Dermis blood vessel endothelial cell (primary cell): ENCODE measurements around the gene COPG1. TPM values are rescaled to one million over a fixed set of nuclear protein-coding genes. Genes with fewer than 3 reads are reported as not detected.
"Not testable (repeated sequence)": the region's sequence is repeated elsewhere in the genome, so short reads cannot be mapped to it uniquely, and the experiment has no call there.

ENCODE experiments used
- DNase-seq: peaks from one replicate; pipeline ENCODE4 v3.0.0; 2010
- total RNA-seq: library from RNA; depleted of rRNA; stranded (reverse); fragments of >200 nt; gene quantifications from 2 replicates; pipeline ENCODE4 v1.2.3, GENCODE V29; 2014

The COPG1 gene, protein sequence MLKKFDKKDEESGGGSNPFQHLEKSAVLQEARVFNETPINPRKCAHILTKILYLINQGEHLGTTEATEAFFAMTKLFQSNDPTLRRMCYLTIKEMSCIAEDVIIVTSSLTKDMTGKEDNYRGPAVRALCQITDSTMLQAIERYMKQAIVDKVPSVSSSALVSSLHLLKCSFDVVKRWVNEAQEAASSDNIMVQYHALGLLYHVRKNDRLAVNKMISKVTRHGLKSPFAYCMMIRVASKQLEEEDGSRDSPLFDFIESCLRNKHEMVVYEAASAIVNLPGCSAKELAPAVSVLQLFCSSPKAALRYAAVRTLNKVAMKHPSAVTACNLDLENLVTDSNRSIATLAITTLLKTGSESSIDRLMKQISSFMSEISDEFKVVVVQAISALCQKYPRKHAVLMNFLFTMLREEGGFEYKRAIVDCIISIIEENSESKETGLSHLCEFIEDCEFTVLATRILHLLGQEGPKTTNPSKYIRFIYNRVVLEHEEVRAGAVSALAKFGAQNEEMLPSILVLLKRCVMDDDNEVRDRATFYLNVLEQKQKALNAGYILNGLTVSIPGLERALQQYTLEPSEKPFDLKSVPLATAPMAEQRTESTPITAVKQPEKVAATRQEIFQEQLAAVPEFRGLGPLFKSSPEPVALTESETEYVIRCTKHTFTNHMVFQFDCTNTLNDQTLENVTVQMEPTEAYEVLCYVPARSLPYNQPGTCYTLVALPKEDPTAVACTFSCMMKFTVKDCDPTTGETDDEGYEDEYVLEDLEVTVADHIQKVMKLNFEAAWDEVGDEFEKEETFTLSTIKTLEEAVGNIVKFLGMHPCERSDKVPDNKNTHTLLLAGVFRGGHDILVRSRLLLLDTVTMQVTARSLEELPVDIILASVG
- 225 and 267 TPM in 2 replicates for total RNA-seq

DNA sequence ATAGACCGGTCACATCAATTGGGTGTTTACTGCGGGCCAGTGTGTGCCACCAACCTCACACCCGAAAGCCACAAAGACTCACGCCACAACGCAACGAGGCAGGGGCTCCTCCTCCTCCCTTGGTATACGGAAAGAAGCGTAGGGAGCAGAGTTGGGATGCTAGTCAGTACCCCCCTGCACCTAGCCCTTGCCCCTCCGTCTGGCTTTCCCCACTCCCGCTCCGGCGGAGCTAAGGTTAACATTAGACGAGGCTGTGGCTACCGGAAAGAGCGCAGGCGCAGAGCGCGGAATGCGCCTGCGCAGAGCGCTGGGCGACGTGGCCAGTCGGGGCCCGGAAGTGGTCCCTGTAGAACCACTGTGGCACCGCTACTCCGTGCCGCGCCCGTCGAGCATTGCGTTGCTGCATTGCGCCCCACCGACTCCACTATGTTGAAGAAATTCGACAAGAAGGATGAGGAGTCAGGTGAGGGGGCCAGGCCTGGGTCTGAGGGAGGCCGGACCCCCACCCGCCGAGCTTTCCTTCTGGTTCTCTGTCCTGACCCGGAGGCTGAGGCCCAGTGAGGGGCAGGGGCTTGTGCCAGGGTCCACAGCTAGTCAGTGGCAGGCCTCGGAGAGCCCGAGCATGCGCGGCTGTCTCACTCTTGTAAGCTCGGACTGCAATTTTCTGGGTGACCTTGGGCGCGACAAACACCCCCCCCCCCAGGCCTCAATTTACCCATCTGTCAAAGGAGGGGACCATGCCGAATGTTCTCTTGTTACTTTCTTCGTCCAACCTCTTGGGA, at the start of gene COPG1:
COPG1 (plus strand) TSS at position 323 of the 782 bp plus-strand sequence; CDS start at position 427, 104 bp downstream.
- peak; percentile 90 for DNase-seq

DNA sequence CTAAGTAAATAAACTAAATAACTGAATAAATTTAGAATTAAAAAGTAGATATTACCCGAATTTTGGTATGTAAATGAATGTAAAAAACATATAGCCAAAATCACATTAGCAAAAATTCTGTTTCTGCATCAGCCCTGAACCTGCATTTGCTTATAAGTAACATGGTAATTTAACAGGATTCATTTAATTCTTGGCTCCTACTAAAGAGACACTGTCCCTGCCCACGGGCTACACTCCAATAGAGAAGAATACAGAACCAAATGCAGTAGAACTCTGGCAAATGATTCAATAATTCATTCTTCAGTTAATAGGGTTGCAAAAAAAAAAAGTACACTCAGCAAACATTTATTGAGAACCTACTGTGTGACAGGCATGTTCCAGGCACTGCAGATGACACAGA, 44.9 kb upstream of the COPG1 start:
- no peak for DNase-seq

DNA sequence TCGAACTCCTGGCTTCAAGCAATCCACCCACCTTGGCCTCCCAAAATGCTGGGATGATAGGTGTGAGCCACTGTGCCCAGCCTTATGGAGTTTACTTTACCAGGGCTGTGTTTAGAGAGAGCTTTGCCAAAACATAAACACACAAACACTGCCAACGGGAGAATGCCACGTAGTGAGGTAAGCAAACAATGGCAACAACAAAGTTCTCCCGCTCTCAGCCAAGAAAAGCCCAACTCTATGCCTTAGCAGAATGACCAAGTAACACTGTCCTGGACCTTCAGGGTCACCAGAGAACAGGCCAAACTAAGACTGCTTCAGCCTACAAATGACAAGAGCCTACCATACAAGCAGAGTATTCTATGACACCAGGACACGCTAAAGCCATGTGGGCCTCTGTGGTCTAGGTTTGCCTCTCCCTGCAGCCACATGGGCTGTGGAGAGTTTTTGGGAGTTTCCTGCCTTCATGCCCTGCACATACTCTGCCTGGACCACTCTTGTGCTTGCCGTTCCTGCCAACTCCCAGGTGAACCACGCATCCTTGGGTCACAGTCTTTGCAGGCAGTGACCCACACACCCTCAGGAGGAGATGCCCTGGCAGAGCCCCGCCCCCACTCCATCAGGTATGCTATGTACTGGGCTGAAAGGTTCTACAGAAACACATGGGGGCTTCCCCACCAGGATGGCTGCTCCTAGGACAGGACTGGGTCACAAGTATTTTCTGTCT, 44.1 kb upstream of the COPG1 start:
- DNase-seq, result no peak

DNA sequence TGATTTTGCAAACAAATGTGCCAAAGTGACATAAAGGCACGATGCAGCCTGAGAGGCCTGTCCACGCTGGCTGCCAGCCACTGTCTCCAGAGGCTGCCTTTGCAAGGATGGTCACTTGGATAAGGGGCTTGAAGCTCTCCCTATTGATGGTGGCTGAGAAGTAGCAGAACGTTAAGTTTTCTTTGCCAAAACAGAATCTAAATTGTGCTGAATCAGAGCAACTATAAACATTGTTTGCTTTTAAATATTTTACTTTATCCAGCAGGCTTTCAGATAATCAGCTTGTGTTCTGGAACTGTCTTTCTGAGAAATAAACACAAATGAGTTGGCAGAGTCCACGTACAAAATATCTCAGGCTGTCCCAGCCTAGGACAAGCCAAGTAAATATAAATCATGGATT, 41.9 kb upstream of the COPG1 start:
- no peak for DNase-seq

DNA sequence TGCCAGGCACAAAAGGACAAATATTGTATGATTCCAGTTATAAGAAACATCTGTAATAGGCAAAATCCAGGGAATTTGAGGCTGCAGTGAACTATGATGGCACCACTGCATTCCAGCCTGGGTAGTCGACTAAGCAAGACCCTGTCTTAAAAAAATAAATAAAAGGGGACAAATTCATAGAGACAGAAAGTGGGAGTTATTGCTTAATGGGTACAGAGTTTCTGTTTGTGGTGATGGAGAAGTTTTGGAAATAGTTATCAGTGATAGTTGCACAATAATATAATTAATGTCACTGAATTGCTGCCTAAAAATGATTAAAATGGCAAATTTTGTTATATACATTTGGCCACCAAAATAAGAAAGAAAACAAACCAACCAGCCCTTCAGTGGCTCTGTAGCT, 38.1 kb upstream of the COPG1 start:
- no peak for DNase-seq

DNA sequence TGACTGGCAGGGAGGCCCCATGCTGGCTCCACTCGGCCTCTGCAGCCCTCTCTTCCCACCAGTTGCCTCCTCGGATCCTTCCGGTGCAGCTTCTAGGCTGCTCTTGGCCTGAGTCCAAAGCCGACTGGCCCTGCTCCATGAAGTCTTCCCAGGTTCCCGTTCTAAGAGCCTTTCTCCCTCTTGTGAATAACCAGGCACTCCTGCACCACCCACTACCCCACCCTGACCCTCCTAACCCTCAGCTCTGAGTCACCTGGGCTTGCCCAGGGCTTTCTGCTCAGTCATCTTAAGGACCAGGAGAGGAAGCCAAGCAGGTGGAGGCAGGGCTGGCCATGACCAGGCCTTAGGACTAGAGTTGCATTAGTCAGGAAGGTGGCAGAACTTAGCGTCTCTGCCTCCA, 37.6 kb upstream of the COPG1 start:
- DNase-seq, result peak; percentile 77

DNA sequence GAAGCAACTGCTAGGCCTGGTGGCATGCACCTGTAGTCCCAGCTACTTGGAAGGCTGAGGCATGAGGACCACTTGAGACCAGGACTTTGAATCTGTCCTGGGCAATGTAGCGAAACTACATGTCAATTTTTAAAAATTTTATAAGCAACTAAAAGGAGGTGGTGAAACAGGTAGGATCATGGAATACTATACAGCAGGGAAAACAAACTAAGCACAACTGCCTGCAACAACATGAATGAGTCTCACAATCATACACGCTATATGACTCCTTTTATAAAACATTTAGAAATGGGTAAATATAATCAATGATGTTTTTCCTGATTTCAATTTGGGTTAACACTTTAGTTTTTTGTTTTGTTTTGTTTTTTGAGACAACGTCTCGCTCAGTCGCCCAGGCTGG, 36.2 kb upstream of the COPG1 start:
- no peak for DNase-seq

DNA sequence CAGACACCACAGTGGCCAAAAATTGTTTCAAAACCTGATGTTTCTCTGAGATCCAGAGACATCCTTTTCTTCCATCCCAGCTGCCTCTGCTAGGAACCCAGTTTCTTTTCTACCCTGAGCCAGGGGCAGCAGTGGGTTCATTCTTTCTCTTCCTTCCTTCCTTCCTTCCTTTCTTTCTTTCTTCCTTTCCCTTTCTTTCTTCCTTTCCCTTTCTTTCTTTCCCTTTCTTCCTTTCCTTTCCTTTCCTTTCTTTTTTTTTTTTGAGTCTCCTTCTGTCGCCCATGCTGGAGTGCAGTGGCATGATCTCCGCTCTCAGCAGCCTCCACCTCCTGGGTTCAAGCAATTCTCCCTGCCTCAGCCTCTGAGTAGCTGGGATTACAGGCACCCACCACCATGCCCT, 30.7 kb upstream of the COPG1 start:
- no peak for DNase-seq

DNA sequence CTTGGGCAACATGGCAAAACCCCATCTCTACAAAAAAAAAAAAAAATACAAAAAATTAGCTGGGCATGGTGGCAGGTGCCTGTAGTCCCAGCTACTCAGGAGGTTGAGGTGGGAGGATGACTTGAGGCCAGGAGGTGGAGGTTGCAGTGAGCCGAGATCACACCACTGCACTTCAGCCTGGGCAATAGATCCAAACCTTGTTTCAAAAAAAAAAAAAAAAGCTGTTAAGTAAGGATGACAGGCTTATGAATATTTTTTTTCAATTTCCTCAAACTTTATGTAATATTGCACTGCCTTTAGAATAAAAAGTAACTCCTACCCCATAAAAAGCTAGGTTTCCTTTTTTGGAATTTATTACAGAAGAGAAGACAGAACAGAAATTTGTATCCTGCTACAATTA, 25.0 kb upstream of the COPG1 start:
- not testable (repeated sequence) for DNase-seq

DNA sequence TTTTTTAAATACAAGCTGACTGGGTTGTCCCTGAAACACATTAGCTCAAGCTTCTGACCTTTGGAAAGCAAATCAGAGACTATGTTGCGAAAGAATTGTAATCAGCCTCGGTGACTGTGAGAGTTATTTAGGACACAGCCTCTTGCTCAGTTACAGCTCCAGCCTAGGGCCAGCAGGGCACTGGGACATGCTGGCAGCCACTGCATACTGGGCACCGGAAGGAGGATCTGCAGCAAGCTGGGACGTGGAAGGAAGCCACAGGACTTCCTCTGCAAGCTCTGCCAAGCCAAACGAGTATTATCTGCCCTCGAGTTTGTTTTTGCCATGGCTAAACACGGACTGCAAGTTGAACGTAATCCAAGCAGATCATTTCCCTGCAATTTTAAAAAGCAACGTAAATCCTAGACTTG, 24.4 kb upstream of the COPG1 start:
- peak; percentile 58 for DNase-seq

DNA sequence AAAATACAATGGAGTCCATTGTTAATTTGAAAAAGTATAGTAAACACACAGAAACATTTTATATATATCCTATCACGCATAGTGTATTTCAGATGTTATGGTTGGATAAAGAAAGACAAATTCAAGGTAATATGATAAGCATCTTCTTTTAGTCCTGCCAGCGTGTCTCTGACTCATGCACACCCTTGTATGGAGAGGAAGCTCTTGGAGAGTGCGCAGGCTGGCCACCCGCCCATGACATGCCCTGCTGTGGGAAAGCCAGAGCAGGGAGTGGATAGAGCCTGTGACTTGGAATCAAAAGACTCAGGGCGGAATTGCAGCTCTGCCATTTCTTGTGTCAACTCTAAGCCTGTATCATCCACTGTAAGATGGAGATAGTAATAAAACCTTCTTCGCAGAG, 23.0 kb upstream of the COPG1 start:
- peak; percentile 94 for DNase-seq

DNA sequence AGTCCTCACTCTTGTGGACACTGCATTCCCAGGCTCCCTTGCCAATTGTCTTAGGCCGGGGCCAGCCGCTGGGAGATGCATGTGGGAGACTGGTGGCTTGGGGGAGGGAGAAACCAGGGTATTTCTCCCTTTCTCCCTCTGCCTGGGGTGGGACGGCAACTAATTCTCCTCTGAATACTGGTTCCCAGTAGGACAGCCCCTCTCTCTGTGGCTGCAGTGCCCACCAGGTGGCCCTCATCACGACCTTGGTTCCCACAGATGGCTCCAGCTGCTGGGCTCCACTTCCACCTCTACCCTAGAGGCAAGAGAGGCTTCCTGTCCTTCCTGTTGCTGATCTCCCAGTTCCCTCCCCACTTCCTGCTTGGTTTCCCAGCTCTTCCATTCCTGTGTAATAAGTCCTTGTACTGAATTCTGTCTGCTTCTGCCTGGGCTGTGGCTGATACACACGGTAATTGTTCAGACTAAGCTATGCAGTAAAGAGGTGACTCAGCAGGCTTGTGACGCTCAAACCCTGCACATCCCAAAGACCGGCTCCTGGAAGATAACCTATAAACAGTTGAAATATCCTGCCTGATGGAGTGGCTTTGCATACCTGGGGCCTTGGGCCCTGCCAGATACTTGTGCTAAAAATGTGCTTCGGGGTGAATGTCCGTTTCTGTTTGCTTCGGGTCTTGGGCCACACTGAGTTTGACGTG, 20.4 kb upstream of the COPG1 start:
- peak; percentile 68 for DNase-seq

DNA sequence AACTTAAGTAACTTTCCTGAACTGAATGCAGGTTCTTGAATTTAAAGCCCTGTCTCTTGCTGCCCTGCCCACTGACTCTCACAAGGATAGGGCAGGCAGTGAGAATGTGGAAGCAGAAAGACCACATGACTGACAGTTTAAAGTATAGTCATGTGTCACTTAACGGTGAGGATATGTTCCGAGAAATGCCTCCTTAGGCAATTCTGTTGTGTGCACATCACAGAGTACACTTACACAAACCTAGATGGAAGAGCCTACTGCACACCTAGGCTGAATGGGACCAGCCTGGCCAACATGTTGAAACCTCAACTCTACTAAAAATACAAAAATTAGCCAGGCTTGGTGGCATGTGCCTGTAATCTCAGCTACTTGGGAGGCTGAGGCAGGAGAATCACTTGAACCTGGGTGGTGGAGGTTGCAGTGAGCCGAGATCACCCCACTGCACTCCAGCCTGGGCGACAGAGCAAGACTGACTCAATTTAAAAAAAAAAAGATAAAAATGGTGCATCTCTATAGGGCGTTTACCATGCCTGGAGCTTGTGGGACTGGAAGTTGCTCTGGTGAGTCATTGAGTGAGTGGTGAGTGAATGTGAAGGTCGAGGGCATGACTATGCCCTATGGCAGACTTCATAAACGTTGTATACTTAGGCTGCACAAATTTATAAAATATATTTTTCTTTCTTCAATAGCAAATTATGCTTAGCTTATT, 18.9 kb upstream of the COPG1 start:
- peak; percentile 57 for DNase-seq

DNA sequence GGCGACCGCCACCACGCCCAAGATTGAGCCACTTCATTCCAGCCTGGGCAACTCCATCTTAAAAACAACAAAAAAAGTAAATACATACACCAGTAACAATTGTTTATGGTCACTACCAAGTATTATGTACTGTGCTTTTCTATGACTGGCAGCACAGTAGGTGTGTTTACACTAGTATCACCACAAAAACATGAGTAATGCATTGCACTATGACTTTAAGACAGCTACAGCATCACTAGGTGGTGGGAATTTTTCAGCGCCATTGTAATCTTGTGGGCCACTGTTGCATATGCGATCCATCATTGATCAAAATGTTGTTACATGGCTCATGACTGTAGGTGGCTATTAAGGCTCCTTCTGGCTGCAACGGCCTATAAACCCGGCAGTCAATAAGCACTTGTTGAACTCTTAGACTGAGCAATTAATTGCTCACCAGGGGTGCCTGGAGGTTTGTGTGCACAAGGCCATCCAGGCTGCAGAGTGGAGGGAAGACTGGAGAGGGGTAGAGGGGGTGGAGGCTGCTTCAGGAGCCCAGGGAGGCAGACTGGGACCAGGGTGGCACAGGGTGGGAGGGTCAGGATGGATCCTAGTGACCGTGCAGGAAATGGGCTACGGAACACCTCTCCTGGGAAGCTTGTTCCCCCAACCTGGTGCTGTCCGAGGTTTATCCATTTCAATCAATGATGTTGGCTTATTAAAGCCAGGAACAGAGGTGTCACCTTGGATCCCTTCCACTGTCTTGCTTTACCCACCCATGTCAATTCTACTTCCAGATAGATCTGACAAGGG, 17.9 kb upstream of the COPG1 start:
- DNase-seq, result no peak

DNA sequence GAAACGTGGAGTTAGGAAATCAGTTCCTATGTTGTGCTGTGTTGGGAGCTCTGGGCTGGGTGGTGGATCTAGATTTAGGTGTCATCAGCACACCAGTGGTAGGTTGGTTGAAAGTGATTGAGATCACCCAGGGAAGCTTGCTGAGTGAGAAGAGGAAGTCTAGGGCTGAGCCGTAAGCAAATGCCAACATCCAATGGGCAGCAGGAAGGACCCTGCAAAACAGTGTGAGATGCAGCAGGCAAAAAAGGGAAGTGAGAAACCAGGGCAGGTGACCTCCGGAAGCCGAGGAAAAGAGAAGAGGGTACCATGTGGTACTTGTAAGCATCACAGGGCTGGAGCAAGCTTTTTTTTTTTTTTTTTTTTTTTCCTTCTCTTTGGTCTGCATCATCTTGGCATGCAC, 15.9 kb upstream of the COPG1 start:
- DNase-seq, result no peak

DNA sequence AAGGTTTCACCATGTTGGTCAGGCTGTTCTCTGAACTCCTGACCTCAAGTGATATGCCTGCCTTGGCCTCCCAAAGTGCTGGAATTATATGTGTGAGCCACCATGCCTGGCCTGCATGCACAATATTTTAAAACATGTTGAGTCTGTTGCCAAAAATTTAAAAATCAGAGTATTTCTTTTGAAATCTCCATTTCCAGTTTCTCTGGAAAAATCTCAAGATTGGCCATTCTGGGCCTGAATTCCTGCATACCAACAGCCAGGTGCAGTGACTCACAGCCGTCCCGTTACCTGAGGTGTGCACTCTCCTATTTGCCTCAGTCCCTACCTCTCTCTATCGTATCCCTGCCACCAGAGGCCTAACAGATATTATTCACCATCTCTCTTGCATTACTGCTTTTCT, 15.0 kb upstream of the COPG1 start:
- no peak for DNase-seq

DNA sequence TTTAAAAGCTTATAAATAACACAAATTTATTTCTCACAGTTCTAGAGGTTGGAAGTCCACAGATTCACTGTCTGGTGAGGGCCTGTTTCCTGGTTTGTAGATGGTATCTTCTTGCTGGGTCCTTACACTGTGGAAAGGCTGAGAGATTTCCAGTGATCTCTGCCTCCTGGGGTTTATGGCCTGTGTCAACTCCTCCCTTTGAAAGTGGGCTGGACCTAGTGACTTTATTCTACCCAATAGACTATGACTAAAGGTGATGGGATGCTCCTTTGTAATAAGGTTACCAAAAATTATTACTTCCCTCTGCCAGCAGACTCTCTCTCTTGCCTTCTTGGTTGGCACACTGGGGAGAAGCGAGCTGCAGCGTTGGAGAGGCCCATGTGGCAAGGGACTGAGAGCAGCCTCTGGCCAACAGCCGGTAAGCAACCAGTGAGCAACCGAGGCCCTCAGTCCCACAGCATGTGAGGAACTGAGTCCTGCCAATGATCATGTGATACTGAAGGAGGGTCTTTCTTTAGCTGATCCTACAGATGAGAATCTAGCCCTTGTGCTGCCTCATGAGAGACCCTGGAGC, 14.0 kb upstream of the COPG1 start:
- DNase-seq, result no peak

DNA sequence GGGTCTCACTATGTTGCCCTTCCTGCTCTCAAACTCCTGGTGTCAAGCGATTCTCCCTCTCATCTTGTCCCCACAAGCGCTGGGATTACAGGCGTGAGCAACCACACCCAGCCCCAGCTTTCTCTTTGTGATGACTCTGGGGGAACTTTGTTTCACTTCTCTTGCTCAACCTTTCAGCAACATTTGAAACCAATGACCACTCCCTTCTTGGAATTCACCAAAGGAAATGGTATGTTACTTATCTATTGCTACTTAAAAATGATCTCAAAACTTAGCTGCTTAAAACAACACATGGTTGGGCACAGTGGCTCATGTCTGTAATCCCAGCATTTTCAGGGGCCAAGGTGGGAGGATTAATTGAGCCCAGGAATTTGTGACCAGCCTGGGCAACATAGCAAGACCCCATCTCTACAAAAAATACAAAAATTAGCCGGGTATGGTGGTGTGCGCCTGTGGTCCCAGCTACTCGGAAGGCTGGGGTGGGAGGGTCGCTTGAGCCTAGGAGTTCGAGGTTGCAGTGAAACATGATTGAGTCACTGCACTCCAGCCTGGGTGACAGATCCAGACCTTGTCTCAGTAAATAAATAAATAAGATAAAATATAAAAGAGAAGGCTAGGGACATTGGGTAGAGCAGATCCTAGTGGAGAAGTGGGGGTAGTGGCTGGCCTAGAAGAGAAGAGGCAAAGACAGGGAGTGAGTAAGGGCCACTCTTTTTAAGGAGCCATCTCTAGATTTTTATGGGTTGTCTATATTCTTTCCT, 10.3 kb upstream of the COPG1 start:
- DNase-seq, result no peak

DNA sequence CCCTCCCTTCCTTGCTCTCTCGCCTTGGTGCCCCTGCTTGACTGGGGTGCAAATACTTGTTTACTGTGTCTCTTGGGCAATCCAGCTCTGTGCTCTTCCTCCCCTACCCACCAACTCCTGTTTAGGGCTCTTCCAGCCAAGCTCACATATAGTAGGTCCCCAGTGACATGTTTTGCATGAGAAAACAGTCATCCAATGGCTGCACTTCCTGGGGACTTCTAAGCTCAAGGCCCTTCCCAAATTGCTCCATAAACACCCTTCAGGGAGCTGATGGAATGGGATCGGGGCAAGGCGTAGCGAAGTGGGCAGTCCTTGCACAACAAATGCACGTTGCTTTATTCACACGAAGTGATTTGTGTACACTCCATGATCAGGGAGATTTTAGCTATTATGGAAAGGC, 9.4 kb upstream of the COPG1 start:
- DNase-seq, result no peak
